Measurements from ENCODE around the gene KDM2B. TPM values are rescaled to one million over a fixed set of nuclear protein-coding genes. Genes with fewer than 3 reads are reported as not detected.

The KDM2B gene
- polyA plus RNA-seq, 2 donors, result 15.7 to 23.5 TPM

GRCh38 chr12:121523741-121524140 lies 57.1 kb downstream of the KDM2B start:
- Histone ChIP-seq H3K27me3 (ENCODE audit: control insufficient read depth in 1 of 2, insufficient read depth in 2 of 2, low read length in 2 of 2) (no peaks in the 10 kb centered on the region), H3K27ac (ENCODE audit: low read depth in 2 of 2, low read length in 1 of 2) (no peak overlapping the region), H3K4me1 (ENCODE audit: control insufficient read depth in 2 of 2, insufficient read depth in 2 of 2, low read length in 1 of 2) (no peaks in the 10 kb centered on the region), H3K36me3 (ENCODE audit: control insufficient read depth in 2 of 2, insufficient read depth in 2 of 2, low read length in 1 of 2) (peaks cover 0 to 8% of the 10 kb centered on the region in 2 donors), H3K9me3 (ENCODE audit: control insufficient read depth in 2 of 2, insufficient read depth in 1 of 2, low read depth in 1 of 2, low read length in 1 of 2) (no peaks in the 10 kb centered on the region), H3K4me3 (ENCODE audit: low read depth in 1 of 2, low read length in 2 of 2) (no peak overlapping the region)
- 79 to 83% methylated on average over 16 of the region's 16 CpGs for WGBS, 2 donors

- 68 to 74% methylated on average over 11 of the region's 11 CpGs for WGBS, 2 donors
- Histone ChIP-seq H3K27me3 (ENCODE audit: control insufficient read depth in 1 of 2, insufficient read depth in 2 of 2, low read length in 2 of 2) (no peaks in the 10 kb centered on the region), H3K4me1 (ENCODE audit: control insufficient read depth in 2 of 2, insufficient read depth in 2 of 2, low read length in 1 of 2) (no peaks in the 10 kb centered on the region), H3K4me3 (ENCODE audit: low read depth in 1 of 2, low read length in 2 of 2) (no peak overlapping the region), H3K27ac (ENCODE audit: low read depth in 2 of 2, low read length in 1 of 2) (no peak overlapping the region), H3K36me3 (ENCODE audit: control insufficient read depth in 2 of 2, insufficient read depth in 2 of 2, low read length in 1 of 2) (peaks cover 0 to 8% of the 10 kb centered on the region in 2 donors), H3K9me3 (ENCODE audit: control insufficient read depth in 2 of 2, insufficient read depth in 1 of 2, low read depth in 1 of 2, low read length in 1 of 2) (no peaks in the 10 kb centered on the region)
Measured at GRCh38 chr12:121522971-121523370, 57.9 kb downstream of the KDM2B start.

- 71 to 72% methylated on average over 20 of the region's 20 CpGs for WGBS, 2 donors
- Histone ChIP-seq H3K36me3 (ENCODE audit: control insufficient read depth in 2 of 2, insufficient read depth in 2 of 2, low read length in 1 of 2) (peaks cover 0 to 11% of the 10 kb centered on the region in 2 donors), H3K27ac (ENCODE audit: low read depth in 2 of 2, low read length in 1 of 2) (no peak overlapping the region), H3K27me3 (ENCODE audit: control insufficient read depth in 1 of 2, insufficient read depth in 2 of 2, low read length in 2 of 2) (no peaks in the 10 kb centered on the region), H3K9me3 (ENCODE audit: control insufficient read depth in 2 of 2, insufficient read depth in 1 of 2, low read depth in 1 of 2, low read length in 1 of 2) (no peaks in the 10 kb centered on the region), H3K4me3 (ENCODE audit: low read depth in 1 of 2, low read length in 2 of 2) (no peak overlapping the region), H3K4me1 (ENCODE audit: control insufficient read depth in 2 of 2, insufficient read depth in 2 of 2, low read length in 1 of 2) (no peaks in the 10 kb centered on the region)
Measured at GRCh38 chr12:121520586-121521086, 60.2 kb downstream of the KDM2B start.

- Histone ChIP-seq H3K4me3 (ENCODE audit: low read depth in 1 of 2, low read length in 2 of 2) (no peak overlapping the region), H3K4me1 (ENCODE audit: control insufficient read depth in 2 of 2, insufficient read depth in 2 of 2, low read length in 1 of 2) (no peaks in the 10 kb centered on the region), H3K36me3 (ENCODE audit: control insufficient read depth in 2 of 2, insufficient read depth in 2 of 2, low read length in 1 of 2) (peaks cover 0 to 11% of the 10 kb centered on the region in 2 donors), H3K27me3 (ENCODE audit: control insufficient read depth in 1 of 2, insufficient read depth in 2 of 2, low read length in 2 of 2) (no peaks in the 10 kb centered on the region), H3K9me3 (ENCODE audit: control insufficient read depth in 2 of 2, insufficient read depth in 1 of 2, low read depth in 1 of 2, low read length in 1 of 2) (no peaks in the 10 kb centered on the region), H3K27ac (ENCODE audit: low read depth in 2 of 2, low read length in 1 of 2) (no peak overlapping the region)
- 91 to 92% methylated on average over 13 of the region's 13 CpGs for WGBS, 2 donors
Measured at GRCh38 chr12:121520119-121520518, 60.7 kb downstream of the KDM2B start.

GRCh38 chr12:121519227-121519626 lies 61.6 kb downstream of the KDM2B start:
- Histone ChIP-seq H3K9me3 (ENCODE audit: control insufficient read depth in 2 of 2, insufficient read depth in 1 of 2, low read depth in 1 of 2, low read length in 1 of 2) (no peaks in the 10 kb centered on the region), H3K36me3 (ENCODE audit: control insufficient read depth in 2 of 2, insufficient read depth in 2 of 2, low read length in 1 of 2) (peaks cover 0 to 8% of the 10 kb centered on the region in 2 donors), H3K27me3 (ENCODE audit: control insufficient read depth in 1 of 2, insufficient read depth in 2 of 2, low read length in 2 of 2) (no peaks in the 10 kb centered on the region), H3K4me1 (ENCODE audit: control insufficient read depth in 2 of 2, insufficient read depth in 2 of 2, low read length in 1 of 2) (no peaks in the 10 kb centered on the region), H3K27ac (ENCODE audit: low read depth in 2 of 2, low read length in 1 of 2) (no peak overlapping the region), H3K4me3 (ENCODE audit: low read depth in 1 of 2, low read length in 2 of 2) (no peak overlapping the region)

- Histone ChIP-seq H3K9me3 (ENCODE audit: control insufficient read depth in 2 of 2, insufficient read depth in 1 of 2, low read depth in 1 of 2, low read length in 1 of 2) (no peaks in the 10 kb centered on the region), H3K27ac (ENCODE audit: low read depth in 2 of 2, low read length in 1 of 2) (no peak overlapping the region), H3K36me3 (ENCODE audit: control insufficient read depth in 2 of 2, insufficient read depth in 2 of 2, low read length in 1 of 2) (peaks cover 0 to 5% of the 10 kb centered on the region in 2 donors), H3K4me3 (ENCODE audit: low read depth in 1 of 2, low read length in 2 of 2) (no peak overlapping the region), H3K4me1 (ENCODE audit: control insufficient read depth in 2 of 2, insufficient read depth in 2 of 2, low read length in 1 of 2) (no peaks in the 10 kb centered on the region), H3K27me3 (ENCODE audit: control insufficient read depth in 1 of 2, insufficient read depth in 2 of 2, low read length in 2 of 2) (no peaks in the 10 kb centered on the region)
- WGBS, 2 donors, result 80 to 87% methylated on average over 10 of the region's 10 CpGs
Measured at GRCh38 chr12:121518656-121519055, 62.2 kb downstream of the KDM2B start.

GRCh38 chr12:121516437-121517011 lies 64.3 kb downstream of the KDM2B start:
- WGBS, 2 donors, result 92 to 94% methylated on average over 10 of the region's 10 CpGs

GRCh38 chr12:121515615-121516014 lies 65.2 kb downstream of the KDM2B start:
- Histone ChIP-seq H3K4me1 (ENCODE audit: control insufficient read depth in 2 of 2, insufficient read depth in 2 of 2, low read length in 1 of 2) (no peaks in the 10 kb centered on the region), H3K27ac (ENCODE audit: low read depth in 2 of 2, low read length in 1 of 2) (no peak overlapping the region), H3K36me3 (ENCODE audit: control insufficient read depth in 2 of 2, insufficient read depth in 2 of 2, low read length in 1 of 2) (peaks cover 0 to 5% of the 10 kb centered on the region in 2 donors), H3K9me3 (ENCODE audit: control insufficient read depth in 2 of 2, insufficient read depth in 1 of 2, low read depth in 1 of 2, low read length in 1 of 2) (no peaks in the 10 kb centered on the region), H3K4me3 (ENCODE audit: low read depth in 1 of 2, low read length in 2 of 2) (no peak overlapping the region), H3K27me3 (ENCODE audit: control insufficient read depth in 1 of 2, insufficient read depth in 2 of 2, low read length in 2 of 2) (no peaks in the 10 kb centered on the region)
- 81 to 82% methylated on average over 7 of the region's 7 CpGs for WGBS, 2 donors

More at GRCh38 chr12:121516437-121517011, 64.3 kb downstream of the KDM2B start:
- Histone ChIP-seq H3K27ac (ENCODE audit: low read depth in 2 of 2, low read length in 1 of 2) (no peak overlapping the region), H3K27me3 (ENCODE audit: control insufficient read depth in 1 of 2, insufficient read depth in 2 of 2, low read length in 2 of 2) (no peaks in the 10 kb centered on the region), H3K36me3 (ENCODE audit: control insufficient read depth in 2 of 2, insufficient read depth in 2 of 2, low read length in 1 of 2) (peaks cover 0 to 5% of the 10 kb centered on the region in 2 donors), H3K4me3 (ENCODE audit: low read depth in 1 of 2, low read length in 2 of 2) (no peak overlapping the region), H3K4me1 (ENCODE audit: control insufficient read depth in 2 of 2, insufficient read depth in 2 of 2, low read length in 1 of 2) (no peaks in the 10 kb centered on the region), H3K9me3 (ENCODE audit: control insufficient read depth in 2 of 2, insufficient read depth in 1 of 2, low read depth in 1 of 2, low read length in 1 of 2) (no peaks in the 10 kb centered on the region)

- no peaks in the 10 kb centered on the region for H3K4me1 ChIP-seq (ENCODE audit: control insufficient read depth in 2 of 2, insufficient read depth in 2 of 2, low read length in 1 of 2)
Measured at GRCh38 chr12:121514184-121514742, 66.6 kb downstream of the KDM2B start.

More at GRCh38 chr12:121514184-121514742, 66.6 kb downstream of the KDM2B start:
- 69 to 70% methylated on average over 16 of the region's 16 CpGs for WGBS, 2 donors
- Histone ChIP-seq H3K27ac (ENCODE audit: low read depth in 2 of 2, low read length in 1 of 2) (peak overlapping the region in 1 of 2 donors; percentile 14), H3K27me3 (ENCODE audit: control insufficient read depth in 1 of 2, insufficient read depth in 2 of 2, low read length in 2 of 2) (no peaks in the 10 kb centered on the region), H3K4me3 (ENCODE audit: low read depth in 1 of 2, low read length in 2 of 2) (no peak overlapping the region), H3K36me3 (ENCODE audit: control insufficient read depth in 2 of 2, insufficient read depth in 2 of 2, low read length in 1 of 2) (peaks cover 0 to 6% of the 10 kb centered on the region in 2 donors), H3K9me3 (ENCODE audit: control insufficient read depth in 2 of 2, insufficient read depth in 1 of 2, low read depth in 1 of 2, low read length in 1 of 2) (no peaks in the 10 kb centered on the region)
